HG03039 (cell line): ENCODE data around the gene TMEM89.

Experiments
- ATAC-seq: cut with Tn5 transposase; IDR thresholded peaks from one replicate; pipeline ENCODE4 v1.9.1; 2021; ENCODE audit warnings: mild to moderate bottlenecking, moderate library complexity; ENCODE audit not compliant: unreplicated experiment

TMEM89 gene

DNA sequence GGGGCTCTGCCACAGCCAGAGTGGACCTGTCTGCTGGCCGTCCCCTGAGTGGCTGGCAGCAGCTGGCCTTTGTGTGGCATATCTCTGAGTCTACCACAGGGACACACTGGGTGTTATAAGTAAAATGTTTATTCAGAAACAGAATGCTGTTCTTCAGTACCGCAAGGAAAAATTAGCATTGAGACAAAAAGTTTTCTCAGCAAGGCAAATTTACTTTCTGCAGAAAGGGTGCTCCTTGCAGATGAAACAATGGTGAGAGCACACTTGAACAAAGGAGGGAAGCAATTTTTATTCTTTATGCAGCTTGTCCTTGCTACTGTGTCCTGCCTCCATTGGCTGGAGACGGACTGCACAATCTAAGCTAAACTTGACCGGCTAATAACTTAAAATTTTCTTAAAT, 4.0 kb downstream of the TMEM89 start:
- ATAC-seq = no peak

- ATAC-seq = no peak
Observed at GRCh38 chr3:48614044-48614443, 7.5 kb downstream of the TMEM89 start.

- ATAC-seq = no peak
Observed at GRCh38 chr3:48612309-48612708, 9.3 kb downstream of the TMEM89 start.

GRCh38 chr3:48609088-48610005, 12.2 kb downstream of the TMEM89 start, which contains the start of gene UQCRC1:
TSS of gene UQCRC1 (minus strand) at chr3:48609646. CDS start at chr3:48609620, 26 bp downstream.
- peak; percentile 88 for ATAC-seq

- no peak for ATAC-seq
Observed at GRCh38 chr3:48607519-48607918, 14.1 kb downstream of the TMEM89 start.

DNA sequence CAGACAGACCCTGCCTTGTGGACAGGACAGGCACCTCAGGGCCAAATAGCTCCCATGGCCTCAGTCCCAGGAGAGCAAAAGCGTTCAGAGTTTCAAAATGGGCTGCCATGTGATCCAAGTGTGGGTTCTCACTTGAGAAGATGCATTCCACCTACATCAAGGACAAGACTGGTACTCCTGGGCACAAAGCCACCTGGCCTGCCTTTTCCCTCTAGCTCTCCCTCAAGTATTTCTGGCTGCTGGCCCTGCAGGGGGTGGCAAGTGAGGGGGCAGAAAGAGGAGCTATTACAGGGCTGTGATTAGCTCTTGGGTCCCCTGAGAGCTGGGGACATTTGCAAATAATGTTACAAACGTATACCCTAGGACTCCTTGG, 20.0 kb downstream of the TMEM89 start:
- no peak for ATAC-seq

DNA sequence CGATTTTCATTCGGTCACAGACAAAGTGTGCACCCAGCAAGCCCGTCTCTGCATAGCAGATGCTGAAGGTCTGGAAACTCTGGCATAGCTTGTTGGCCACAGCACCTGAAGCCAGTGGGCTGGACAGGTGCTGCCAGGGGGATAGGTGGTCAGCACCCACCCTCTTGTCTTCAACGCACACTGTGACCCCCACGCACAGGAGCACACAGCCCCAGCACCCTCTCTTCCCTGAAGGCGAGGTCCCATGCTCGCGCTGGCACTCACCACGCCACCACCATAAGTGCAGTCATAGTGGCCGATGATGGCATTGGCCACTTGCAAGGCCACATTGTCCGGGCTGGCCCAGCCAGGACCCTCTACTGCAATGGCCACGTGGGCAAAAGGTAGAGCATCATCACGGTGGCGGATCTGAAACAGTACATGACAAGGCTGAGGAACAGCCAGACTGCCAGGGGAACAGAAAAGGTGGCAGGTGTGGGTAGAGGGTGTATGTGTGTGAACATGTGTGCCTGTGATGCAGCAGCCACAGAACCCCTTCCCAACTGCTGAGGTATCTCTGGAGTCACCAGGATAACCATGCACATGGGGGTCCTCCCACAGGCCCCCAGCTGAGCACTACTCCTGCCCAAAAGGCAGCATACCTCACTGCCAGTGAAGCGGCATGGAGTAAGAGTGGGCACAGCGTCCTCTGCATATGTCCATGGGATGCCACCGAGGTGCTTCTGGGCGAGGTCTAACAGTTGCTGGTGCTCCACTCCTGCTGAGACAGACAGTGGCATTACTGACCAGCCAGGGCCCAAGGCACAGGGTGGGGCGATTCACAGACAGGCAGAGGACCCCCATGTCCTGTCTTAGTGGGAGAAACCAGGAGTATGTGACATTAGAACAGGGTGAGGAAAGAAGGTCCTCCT, 20.6 kb downstream of the TMEM89 start:
- no peak for ATAC-seq

GRCh38 chr3:48599509-48600285, 21.9 kb downstream of the TMEM89 start:
- ATAC-seq = no peak

DNA sequence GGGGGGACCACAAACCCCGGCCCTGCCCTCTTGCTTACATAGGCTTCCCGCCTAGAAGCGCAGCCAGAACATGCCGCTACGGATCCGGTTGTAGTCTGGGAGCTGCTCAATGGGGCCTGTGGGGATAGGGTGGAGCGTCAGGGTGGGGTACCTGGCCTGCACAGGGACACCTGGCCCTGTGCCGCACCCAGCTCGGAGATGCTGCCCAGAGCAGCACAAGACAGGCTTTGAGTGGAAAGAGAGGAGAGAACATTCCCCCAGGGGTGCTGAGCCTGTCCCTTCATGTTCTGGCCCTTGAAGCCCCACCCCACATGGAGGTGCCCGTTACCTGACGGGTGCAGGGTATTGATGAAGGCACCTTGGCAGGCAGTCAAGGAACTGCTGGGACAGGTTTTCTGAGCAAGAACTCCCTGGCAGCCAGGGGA, 22.5 kb downstream of the TMEM89 start:
- ATAC-seq = no peak

DNA sequence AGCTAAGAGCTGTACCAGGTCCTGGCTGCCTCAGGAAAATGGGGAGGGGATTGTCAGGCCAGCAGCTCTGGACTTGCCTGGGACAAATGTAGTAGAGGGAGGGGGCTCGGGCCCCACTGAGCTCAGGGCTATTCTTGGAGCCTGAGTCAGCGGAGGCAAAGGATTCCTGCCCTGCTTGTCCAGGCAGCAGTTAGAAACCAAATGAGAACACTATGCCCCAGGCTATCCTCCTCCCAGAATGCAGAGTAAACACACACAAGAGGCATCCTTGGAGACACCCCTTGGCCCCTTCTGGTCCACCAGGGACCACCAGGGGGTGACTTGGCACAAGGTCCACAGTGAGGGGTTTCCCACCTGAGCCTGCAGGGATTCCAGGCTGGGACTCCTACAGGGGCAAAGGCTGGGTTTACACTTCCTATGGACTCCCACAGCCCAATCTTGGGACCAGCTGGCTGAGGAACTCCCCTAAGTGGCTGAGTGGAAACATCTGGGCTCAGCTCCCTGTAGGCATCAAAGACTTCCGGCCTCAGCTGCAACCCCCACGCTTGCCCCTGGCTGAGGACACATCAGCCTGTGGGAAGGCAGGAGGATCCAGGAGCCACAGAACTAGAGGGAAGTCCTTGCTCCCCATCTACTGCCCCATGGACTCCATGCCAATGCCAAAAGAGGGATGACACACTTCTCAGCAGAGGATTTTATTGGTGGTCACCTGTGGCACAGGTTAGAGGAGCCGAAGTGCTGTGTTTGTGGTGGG, 23.1 kb downstream of the TMEM89 start:
- ATAC-seq = no peak

GRCh38 chr3:48597408-48597800, 24.2 kb downstream of the TMEM89 start:
- ATAC-seq = no peak

DNA sequence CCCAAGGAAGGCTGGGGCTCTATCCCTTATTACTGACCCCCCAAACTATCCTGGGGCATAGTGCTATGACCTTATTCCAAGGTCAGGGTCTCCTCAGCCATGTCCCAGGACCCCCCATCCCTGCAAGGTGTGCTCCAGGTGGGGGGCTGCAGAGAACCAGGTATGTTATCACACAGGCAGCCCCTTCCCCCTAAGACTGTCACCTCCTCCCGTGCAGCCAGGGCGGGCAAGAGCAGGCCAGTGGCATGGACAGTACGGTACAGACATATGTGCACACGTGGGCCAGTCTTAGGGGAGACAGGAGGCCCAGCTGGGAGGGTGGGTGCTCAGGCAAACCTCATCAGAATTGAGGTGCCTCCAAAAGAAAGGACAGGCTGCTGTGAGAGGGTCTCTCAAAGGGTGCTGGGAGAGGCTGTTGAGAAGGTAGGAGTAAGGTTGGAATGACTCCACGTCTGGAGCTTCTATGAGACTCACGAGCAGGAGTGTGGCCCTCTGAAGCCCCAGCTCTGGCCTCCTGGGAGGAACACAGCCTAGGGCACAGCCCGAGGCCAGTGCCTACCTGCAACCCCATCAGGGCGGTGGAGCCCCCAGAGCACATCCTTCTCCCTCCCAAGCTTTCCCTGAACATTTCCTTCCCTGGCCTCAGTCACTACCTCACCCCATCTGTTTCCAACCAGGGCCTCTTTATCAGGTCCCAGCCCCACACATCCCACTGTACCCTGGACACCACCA, 24.7 kb downstream of the TMEM89 start:
- no peak for ATAC-seq

DNA sequence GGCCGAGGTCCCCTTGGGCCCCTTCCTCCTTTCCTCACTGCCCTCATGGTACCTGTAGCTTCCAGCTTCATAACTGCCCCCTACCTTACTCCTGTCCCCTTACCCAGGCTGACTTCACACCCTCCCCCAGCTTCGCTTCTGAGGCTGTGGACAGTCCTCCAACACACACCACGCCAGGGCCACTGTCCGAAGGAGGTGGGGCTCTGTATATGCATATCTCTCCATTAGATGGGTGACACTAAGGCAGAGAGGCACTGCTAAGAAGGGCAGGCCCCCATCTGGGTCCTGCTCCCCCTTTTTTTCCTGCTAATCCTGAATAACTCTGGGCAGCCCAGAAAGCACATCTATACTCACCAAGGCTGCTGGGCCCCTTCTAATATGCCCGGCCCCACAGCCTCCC, 25.4 kb downstream of the TMEM89 start:
- ATAC-seq = no peak

DNA sequence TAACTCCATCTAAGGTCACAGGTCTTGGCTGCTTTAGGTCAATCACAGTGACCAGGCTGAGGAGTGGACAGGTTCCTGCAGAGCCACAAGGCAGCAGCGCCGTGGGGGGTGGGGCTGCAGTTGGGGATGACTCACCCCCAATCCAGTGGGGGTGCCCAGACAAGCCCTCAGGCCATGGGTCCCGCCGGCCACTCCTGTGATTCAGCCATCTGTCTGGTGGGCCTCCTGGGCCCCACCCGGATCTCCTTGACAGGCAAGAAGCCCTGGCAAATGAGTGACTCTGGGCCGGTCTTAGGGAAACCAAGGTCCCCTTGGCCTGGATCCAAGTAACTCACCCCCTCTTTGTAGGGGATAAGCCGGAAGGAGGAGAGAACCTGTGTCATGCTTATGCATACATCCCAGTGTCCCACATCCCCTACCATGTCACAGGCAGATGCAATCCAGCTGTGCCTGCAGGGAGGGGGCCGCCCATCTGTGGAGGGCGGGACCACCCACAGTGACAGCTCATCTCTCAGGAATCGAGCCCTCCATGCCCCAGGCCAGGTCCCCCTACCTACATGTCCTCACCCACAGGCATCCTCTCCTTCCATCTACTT, 25.9 kb downstream of the TMEM89 start:
- no peak for ATAC-seq

GRCh38 chr3:48595075-48595525, 26.5 kb downstream of the TMEM89 start, which contains the start of gene COL7A1:
TSS of gene COL7A1 (minus strand) at chr3:48595329. CDS start at chr3:48595159, 170 bp downstream.
- ATAC-seq = no peak

DNA sequence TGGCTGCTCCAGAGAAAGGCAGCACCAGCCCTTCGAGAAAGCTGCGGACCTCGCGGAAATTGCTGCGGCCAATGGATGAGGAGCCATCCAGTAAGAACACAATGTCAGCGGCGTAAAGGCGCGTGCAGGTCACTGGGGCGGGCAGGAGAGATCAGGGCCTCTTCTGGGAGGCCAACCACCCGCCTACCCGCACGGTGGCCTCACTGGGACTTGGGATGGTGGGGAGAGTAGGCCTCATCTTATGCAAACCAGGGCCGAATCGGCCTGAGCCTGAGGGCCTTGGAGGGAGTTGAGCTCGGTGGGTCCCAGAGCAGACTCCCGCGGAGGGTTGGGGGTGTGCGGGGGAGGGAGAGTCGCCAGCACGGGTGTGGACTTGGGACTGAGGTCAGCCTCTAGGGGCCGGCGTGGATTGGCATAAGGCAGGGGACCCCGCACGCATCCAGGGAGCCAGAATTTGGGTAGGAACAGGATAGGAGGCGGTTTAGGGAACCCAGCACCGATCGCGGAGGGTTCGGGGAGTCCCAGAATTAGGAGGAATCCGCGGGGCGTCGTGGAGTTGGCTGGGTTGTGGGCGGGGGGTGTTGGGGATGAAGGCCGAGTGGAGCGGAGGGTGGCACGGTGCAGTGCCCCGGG, 27.0 kb downstream of the TMEM89 start:
- ATAC-seq = no peak

- no peak for ATAC-seq
Observed at GRCh38 chr3:48593337-48593736, 28.2 kb downstream of the TMEM89 start.

DNA sequence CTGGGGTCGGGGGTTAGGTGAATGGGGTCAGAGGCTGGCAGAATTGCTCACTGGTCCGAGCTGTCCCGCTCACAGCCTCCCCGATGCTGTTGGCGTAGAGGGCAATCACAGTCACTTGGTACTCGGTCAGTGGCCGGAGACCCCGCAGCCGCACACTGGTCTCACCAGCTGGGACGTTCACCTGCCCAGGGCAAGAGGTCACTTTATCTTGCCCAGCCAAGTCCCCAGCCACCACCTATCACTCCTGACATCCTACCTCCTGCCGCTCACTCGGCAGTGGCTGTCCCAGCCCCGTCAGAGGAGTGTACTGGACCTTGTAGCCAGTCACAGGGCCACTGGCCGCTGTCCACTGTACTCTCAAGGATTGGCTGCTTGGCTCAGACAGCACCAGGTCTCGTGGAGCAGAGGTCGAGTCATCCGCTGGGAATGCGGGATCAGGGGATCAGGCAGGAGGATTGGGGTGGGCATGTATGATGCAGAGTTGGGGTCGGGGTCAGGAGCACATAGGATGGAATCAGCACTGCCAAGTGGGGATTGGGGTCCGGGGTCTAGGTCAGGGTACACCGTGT, 29.0 kb downstream of the TMEM89 start:
- ATAC-seq = no peak
